Choroid plexus epithelial cell (primary cell): Measurements from ENCODE around the gene SLC25A48.

Experiments used
- DNase-seq: peaks from one replicate; pipeline ENCODE4 v3.0.0-alpha.2; 2010; ENCODE audit warnings: low read depth
- H3K4me3 ChIP-seq: 2 replicates; pipeline ENCODE4 v1.5.1; 2011; ENCODE audit warnings: low read depth, mild to moderate bottlenecking, control low read depth, low read length, moderate library complexity
- TF ChIP-seq, protein P1 (sequence below): conservative IDR thresholded peaks from 2 replicates; pipeline ENCODE4 v1.5.1; 2011; ENCODE audit warnings: low read depth, mild to moderate bottlenecking, control low read depth, inconsistent platforms, low read length, moderate library complexity

SLC25A48 gene, protein sequence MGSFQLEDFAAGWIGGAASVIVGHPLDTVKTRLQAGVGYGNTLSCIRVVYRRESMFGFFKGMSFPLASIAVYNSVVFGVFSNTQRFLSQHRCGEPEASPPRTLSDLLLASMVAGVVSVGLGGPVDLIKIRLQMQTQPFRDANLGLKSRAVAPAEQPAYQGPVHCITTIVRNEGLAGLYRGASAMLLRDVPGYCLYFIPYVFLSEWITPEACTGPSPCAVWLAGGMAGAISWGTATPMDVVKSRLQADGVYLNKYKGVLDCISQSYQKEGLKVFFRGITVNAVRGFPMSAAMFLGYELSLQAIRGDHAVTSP

DNA sequence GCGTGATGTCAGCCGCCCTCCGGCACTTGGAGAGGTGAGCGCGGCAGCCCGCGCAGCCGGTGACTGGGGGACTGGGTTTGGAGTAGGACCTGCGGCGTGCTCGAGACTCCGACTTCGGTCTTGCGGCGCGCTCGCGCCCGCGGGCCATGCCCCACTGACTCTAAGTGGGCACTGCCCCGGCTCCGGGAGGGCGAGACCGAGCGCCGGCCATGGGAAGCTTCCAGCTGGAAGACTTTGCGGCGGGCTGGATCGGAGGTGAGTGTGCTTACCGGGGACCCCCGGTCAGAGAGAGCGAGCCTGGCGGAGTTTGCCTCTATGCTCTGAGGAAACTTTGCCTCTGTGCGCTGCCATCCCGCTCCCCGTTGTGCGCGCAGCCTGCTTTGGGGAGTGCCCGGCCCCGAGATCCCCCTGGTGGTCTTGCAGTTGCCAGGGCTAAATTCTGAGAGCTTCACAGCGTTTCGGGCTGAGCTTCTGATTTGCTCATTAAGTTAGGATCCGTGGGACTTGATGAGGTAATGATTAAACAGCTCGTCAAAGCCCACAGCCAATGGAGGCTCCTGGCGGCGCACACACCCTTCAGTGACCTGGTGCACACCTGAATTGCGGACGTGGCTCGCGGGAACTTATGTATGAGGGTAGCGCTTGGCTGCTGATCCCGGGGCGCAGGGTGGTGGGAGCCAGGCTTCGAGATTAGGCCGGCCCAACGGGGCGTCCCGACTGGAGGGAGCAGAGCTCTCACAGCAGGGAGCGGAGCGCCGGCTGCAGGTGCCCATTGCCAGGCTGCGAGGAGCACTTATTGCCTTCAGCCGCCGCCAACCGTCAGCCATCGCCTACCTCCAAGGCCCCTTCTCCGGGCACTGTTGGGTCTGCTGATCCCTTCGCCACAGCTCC lies at the start of gene SLC25A48:
TSS of gene SLC25A48 (plus strand) at position 25 of the 891 bp plus-strand sequence. CDS start at position 210, 185 bp downstream.
- peak within 1 kb of the TSS; percentile 30 for H3K4me3 ChIP-seq
- TF ChIP-seq, protein P1, sequence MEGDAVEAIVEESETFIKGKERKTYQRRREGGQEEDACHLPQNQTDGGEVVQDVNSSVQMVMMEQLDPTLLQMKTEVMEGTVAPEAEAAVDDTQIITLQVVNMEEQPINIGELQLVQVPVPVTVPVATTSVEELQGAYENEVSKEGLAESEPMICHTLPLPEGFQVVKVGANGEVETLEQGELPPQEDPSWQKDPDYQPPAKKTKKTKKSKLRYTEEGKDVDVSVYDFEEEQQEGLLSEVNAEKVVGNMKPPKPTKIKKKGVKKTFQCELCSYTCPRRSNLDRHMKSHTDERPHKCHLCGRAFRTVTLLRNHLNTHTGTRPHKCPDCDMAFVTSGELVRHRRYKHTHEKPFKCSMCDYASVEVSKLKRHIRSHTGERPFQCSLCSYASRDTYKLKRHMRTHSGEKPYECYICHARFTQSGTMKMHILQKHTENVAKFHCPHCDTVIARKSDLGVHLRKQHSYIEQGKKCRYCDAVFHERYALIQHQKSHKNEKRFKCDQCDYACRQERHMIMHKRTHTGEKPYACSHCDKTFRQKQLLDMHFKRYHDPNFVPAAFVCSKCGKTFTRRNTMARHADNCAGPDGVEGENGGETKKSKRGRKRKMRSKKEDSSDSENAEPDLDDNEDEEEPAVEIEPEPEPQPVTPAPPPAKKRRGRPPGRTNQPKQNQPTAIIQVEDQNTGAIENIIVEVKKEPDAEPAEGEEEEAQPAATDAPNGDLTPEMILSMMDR, result no peak
- DNase-seq, result no peak

DNA sequence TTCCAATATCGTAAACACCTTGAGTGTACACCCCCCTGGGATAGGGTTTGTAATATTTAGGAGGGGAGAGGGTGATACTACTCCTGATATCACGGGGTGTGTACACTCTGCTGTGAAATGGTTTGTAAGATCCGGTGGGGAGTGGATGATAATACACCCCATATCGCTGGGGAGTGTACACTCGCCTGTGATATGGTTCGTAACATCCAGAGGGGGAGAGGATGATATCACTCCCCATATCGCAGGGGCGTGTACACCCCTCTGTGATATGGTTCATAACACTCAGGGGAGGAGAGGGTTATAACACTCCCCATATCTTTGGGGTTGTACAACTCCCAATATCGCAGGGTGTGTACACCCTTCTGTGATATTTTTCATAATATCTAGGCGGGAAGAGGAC lies 33.8 kb upstream of the SLC25A48 start:
- DNase-seq, result no peak
- TF ChIP-seq, protein P1, result no peak
- H3K4me3 ChIP-seq, result no peak overlapping the region

DNA sequence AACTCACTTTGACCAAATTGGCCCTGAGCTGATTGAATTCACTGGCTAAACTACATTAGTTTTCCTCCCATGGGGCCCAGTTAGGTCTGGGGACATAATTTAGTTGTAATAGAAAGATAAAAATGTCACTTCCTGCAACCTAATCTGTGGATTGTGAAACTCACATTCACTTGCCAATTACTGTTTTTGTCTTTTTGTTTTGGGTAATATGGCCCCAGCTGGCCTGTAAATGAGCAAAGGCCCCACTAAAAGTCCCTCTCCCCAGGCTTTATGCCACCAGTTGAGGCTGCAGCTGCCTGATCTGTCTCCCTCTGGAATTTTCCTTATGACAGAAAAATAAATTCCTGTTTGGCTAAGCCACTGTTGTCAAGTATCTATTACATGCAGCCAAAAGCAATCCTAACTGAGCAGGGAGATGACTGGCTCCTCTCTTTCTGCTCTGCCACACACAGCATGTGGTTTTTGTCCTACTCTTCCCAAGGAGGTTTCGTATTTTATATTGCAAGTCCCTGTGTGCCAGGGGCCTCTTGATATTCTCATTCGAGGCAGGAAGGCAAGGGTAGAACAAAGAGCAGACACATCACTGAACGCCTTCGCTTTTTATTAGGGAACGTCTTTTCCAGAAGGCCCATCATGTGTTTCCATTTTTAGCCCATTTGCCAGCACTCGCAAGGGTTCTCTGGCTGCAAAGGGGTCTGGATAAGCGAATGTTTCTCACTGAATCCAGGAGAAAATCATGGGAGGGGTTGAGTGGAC lies 24.1 kb upstream of the SLC25A48 start:
- no peak for DNase-seq
- TF ChIP-seq, protein P1, result no peak

DNA sequence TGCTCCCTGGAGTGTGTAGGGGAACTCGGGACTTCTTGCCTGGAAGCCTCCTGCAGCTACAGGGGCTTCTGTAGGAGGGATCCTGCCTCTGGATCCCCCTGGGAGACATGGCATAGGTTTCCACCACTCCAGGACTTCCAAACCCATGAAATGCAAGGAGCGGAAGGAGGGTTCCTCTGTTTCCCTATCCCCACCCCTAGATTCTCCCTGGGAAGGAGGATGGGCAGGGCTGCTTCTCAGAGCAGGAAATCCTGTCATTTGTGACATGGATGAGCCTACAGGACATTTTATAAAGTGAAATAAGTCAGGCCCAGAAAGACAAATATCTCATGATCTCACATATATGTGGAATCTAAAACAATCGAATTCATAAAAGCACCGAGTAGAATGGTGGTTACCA lies 23.5 kb upstream of the SLC25A48 start:
- no peak for DNase-seq
- H3K4me3 ChIP-seq, result no peak overlapping the region
- TF ChIP-seq, protein P1, result no peak

More for the DNA sequence above, 24.1 kb upstream of the SLC25A48 start:
- no peak overlapping the region for H3K4me3 ChIP-seq

DNA sequence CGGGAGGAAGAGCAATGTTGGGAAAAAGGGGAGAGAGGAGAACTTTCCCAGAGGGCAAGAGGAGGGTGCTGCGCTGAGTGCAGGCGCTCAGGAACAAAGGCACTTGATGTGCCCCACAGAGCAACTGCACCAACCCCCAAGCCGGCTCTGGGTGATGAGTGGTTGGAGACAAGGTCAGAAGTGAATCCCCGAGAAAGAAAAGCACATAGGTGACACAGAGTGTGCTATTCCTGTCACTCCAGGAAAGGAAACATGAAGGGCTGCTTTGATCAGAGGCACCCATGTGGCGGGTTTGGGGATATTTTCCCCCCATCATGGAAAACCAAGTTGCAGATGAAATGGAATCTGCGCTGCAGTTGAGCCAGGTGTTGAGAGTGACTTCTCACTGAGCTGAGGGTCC lies 20.7 kb upstream of the SLC25A48 start:
- no peak for DNase-seq
- TF ChIP-seq, protein P1, result no peak
- H3K4me3 ChIP-seq, result no peak overlapping the region

DNA sequence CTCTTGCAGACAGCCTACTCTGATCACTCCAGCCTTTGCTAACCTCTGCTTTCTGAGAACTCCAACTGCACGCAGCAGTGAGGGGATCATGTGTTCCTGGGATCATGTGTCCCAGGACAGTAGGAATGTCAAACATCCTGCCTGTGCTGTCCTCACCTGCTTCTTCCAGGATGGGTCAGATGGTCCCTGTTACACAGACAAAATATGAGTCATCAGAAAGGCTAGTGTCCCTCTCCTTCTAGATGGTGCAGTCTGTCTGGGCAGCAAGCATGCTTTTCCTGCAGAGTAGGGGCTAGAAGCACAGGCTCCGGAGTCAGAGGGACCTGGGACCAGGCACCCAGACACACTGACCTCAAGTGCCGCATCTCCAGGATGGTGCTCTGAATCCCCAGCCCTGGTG lies 20.1 kb upstream of the SLC25A48 start:
- TF ChIP-seq, protein P1, result no peak
- DNase-seq, result no peak
- H3K4me3 ChIP-seq, result no peak overlapping the region
